Neural cell (in vitro differentiated cells): Measurements from ENCODE around the gene MLEC.

ENCODE experiments used
- EP300 ChIP-seq: fragments of 450-650 bp; conservative IDR thresholded peaks from 2 replicates; pipeline ENCODE4 v1.6.1; 2014; ENCODE audit warnings: antibody characterized with exemption, mild to moderate bottlenecking, moderate library complexity; ENCODE audit not compliant: poor library complexity, severe bottlenecking
- EZH2 ChIP-seq: fragments of 200-600, 300-800 bp; shearing (Covaris generic), sonication (generic); IDR thresholded peaks from 2 replicates; pipeline ENCODE4 v1.6.1; 2014; ENCODE audit warnings: antibody characterized with exemption, low read length, borderline replicate concordance, mild to moderate bottlenecking; ENCODE audit not compliant: insufficient read depth, poor library complexity, severe bottlenecking
- RAD21 ChIP-seq: fragments of 450-650 bp; conservative IDR thresholded peaks from 2 replicates; pipeline ENCODE4 v1.6.1; 2014; ENCODE audit warnings: antibody characterized with exemption, mild to moderate bottlenecking, moderate library complexity
- TF ChIP-seq, protein P1 (sequence below): fragments of 450-650 bp; IDR thresholded peaks from 2 replicates; pipeline ENCODE4 v1.5.1; 2014; ENCODE audit warnings: antibody characterized with exemption, mild to moderate bottlenecking, moderate library complexity; ENCODE audit not compliant: poor library complexity, severe bottlenecking
- TF ChIP-seq, protein P2 (sequence below): IDR thresholded peaks from 2 replicates; pipeline ENCODE4 v1.6.1; 2012; ENCODE audit warnings: borderline replicate concordance

DNA sequence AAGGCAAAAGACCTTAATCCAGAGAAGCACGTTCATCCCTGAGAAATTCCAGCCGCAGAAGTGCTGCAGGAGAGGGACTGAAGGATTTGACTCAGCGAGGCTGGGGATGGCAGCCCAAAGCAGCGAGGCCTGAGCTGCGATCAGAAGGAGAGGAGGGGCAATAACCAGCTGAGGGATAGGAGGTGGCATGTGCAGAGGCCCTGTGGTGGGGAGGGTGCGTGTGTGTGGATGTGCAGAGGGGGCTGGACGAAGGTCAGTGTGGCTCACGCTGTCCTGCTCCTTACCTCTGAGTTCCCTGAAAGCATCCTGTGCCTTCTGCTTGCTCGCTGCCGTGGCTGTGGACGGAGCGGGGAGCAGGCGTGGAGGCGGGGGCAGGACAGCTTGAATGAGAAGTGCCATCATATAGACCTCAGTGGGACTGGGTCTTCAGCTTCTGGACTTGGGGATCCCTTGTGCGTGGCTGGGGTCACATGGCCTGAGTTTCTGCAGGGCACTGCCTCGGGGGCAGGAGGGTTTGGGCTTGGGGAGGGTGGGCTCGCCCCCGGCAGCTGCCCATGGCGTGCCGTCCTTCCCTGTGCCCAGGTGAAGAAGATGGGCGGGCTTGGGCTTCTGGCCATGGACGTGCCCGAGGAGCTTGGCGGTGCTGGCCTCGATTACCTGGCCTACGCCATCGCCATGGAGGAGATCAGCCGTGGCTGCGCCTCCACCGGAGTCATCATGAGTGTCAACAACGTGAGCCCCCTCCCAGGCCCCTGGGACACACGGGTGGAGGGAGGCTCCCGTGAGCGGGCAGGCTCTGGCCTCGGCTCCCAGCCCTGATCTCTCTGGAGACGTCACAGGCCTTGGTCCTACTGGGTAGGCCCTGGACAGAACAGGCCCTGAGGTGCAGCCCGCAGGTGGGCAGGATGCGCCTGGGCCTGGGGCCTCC lies 49.7 kb downstream of the MLEC start:
- TF ChIP-seq, protein P1, sequence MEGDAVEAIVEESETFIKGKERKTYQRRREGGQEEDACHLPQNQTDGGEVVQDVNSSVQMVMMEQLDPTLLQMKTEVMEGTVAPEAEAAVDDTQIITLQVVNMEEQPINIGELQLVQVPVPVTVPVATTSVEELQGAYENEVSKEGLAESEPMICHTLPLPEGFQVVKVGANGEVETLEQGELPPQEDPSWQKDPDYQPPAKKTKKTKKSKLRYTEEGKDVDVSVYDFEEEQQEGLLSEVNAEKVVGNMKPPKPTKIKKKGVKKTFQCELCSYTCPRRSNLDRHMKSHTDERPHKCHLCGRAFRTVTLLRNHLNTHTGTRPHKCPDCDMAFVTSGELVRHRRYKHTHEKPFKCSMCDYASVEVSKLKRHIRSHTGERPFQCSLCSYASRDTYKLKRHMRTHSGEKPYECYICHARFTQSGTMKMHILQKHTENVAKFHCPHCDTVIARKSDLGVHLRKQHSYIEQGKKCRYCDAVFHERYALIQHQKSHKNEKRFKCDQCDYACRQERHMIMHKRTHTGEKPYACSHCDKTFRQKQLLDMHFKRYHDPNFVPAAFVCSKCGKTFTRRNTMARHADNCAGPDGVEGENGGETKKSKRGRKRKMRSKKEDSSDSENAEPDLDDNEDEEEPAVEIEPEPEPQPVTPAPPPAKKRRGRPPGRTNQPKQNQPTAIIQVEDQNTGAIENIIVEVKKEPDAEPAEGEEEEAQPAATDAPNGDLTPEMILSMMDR, result no peak
- TF ChIP-seq EP300 (no peak), EZH2 (no peak), RAD21 (no peak)
- TF ChIP-seq, protein P2, sequence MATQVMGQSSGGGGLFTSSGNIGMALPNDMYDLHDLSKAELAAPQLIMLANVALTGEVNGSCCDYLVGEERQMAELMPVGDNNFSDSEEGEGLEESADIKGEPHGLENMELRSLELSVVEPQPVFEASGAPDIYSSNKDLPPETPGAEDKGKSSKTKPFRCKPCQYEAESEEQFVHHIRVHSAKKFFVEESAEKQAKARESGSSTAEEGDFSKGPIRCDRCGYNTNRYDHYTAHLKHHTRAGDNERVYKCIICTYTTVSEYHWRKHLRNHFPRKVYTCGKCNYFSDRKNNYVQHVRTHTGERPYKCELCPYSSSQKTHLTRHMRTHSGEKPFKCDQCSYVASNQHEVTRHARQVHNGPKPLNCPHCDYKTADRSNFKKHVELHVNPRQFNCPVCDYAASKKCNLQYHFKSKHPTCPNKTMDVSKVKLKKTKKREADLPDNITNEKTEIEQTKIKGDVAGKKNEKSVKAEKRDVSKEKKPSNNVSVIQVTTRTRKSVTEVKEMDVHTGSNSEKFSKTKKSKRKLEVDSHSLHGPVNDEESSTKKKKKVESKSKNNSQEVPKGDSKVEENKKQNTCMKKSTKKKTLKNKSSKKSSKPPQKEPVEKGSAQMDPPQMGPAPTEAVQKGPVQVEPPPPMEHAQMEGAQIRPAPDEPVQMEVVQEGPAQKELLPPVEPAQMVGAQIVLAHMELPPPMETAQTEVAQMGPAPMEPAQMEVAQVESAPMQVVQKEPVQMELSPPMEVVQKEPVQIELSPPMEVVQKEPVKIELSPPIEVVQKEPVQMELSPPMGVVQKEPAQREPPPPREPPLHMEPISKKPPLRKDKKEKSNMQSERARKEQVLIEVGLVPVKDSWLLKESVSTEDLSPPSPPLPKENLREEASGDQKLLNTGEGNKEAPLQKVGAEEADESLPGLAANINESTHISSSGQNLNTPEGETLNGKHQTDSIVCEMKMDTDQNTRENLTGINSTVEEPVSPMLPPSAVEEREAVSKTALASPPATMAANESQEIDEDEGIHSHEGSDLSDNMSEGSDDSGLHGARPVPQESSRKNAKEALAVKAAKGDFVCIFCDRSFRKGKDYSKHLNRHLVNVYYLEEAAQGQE, result no peak
